ENCODE results near the gene SH3BP1.

Gene SH3BP1

GRCh38 chr22:37616201-37617083 is 23.0 kb upstream of the SH3BP1 start:
- no peak for DNase-seq (ENCODE audit: low spot score)

DNA sequence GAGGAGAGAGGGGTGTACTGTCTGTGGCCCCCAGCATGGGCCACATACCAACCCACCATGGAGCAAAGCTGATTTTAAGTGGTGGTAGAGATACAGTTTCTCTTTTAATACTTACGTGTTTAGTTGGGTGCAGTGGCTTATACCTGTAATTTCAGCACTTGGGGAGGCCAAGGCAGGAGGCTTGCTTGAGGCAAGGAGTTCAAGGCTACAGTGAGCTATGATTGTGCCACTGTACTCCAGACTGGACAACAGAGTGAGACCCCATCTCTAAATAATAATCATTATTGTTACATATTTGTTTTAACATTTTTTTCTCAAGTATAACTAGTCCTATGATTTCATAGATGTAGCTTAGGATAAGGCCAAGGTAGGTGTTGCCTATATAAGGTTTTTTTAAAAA is 22.0 kb upstream of the SH3BP1 start:
- no peak for DNase-seq (ENCODE audit: low spot score)

DNA sequence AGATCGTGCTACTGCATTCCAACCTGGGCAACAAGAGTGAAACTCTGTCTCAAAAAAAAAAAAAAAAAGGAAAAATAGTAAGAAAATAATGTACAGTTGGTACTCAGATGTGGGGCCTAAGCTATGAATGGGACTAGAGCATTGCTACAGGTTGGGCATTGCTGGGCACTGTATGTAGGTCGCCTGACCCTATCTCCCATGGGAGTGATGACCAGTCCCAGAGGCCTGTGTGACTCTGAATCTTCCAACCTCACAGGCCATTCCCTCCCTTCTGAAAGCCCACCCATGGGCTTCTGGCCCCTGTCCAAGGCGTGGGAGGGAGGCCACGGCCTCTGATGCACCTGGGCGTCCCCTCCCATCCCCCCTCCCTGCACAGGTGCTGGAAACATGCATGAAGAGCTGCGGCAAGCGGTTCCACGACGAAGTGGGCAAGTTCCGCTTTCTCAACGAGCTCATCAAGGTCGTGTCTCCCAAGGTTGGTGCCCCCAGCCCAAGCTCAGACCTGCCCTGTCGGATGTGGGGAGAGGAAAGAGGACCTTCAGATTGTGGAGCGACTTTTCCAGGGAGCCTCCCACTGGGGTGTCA is 21.3 kb upstream of the SH3BP1 start:
- DNase-seq (ENCODE audit: low spot score): no peak

- no peak for DNase-seq (ENCODE audit: low spot score)
Observed at GRCh38 chr22:37618674-37619073, 20.8 kb upstream of the SH3BP1 start.

- no peak for DNase-seq (ENCODE audit: low spot score)
Observed at GRCh38 chr22:37619991-37620390, 19.5 kb upstream of the SH3BP1 start.

DNA sequence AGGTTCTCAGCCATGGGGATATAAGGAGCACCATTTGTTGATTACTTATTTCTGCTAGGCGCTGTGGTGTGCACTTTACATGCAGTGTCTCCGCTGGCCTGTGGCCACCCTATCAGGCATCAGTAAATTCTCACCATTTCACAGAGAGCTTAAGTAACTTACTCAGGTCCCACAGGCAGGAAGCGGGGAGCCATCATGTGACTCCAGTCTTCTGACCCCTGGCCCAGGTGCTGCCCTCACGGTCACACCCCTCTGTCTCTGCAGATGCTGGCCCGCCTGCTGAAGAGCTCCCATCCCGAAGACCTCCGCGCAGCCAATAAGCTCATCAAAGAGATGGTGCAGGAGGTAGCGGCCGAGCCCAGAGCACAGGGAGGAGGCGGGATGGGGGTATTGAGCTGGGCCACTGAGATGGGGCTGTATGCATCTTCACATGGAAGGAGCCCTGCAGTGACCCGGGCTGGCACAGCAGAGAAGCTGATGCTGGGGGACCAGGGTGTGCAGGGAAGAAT is 18.1 kb upstream of the SH3BP1 start:
- no peak for DNase-seq (ENCODE audit: low spot score)

GRCh38 chr22:37623075-37624016 is 16.1 kb upstream of the SH3BP1 start:
- DNase-seq (ENCODE audit: low spot score): no peak

DNA sequence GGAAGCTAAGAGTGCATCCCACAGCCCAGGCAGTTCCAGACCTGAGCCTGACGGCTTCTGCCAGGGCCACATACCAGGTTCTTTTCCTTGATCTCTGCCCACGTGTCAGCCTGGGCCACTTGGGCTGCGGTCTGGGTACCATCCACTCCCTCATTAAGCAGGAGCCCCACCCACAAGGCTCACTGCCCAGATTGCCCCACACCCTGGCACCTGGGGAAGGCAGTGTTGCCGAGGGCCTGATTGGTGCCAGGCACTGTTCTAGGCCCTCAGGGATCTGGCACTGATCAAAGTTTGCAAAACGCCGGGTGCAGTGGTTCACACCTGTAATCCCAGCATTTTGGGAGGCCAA is 15.5 kb upstream of the SH3BP1 start:
- DNase-seq (ENCODE audit: low spot score): no peak

GRCh38 chr22:37624876-37625275 is 14.6 kb upstream of the SH3BP1 start:
- DNase-seq (ENCODE audit: low spot score): no peak

GRCh38 chr22:37625737-37626136 is 13.7 kb upstream of the SH3BP1 start:
- DNase-seq (ENCODE audit: low spot score): no peak

DNA sequence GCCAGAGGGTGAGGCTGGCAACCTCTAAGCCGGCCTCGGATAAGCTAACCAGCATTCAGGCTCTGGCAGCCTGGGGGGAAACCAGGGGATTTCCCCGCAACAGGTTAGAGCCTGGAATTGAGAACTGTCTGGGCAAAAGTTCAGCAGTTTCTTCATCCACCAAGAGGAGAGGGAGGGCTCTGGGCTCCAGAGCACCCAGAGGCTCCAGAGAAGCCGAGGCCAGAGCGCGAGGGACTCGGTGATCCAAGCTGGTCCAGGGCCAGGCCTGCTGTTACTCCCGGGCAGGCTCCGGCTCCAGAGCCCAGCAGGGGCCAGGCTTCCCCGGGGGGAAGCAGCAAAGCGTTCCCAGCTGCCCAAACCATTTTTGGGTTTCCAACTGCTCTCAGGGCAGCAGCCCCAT is 13.3 kb upstream of the SH3BP1 start:
- DNase-seq (ENCODE audit: low spot score): no peak

GRCh38 chr22:37626556-37627075 is 12.9 kb upstream of the SH3BP1 start:
- no peak for DNase-seq (ENCODE audit: low spot score)

DNA sequence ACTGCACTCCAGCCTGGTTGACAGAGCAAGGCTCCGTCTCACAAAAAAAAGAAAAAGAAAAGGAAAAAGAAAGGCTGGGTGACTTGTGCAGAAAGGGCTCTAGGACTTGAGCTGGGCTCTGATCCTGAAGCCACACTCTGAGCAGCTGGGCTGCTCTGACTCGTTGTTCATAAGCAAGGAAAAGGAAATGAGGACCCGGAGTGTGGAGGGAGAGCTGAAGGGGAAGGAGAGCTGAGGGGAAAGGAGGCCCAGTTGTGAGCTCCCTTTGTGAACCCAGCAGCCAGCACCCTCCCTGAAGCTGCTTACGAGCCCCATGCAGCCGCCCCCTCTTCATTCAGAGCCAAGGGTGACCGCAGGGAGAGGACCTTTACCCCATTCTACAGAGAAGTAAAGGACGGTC is 12.3 kb upstream of the SH3BP1 start:
- no peak for DNase-seq (ENCODE audit: low spot score)

GRCh38 chr22:37627545-37627944 is 11.9 kb upstream of the SH3BP1 start:
- peak; percentile 74 for DNase-seq (ENCODE audit: low spot score)

DNA sequence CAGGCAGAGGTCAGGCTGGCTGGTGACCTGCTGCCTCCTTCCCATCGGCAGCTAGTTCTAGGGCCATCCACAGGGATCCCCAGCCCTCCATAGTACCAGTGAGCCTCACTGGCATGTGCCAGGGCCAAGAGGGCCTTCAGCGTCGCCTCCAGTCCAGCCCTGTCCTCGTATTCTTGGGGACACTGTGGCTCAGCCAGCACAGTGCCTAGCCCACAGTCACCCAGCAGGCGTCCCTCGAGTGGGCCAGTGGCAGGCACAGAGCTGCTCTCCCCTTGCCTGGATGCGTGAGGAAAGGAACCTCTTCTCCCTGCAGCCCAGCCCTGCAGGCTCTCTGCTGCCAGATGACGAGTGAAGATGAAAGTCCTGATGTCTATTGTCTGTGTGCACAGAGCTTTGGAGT is 10.6 kb upstream of the SH3BP1 start:
- DNase-seq (ENCODE audit: low spot score): no peak

GRCh38 chr22:37629928-37630327 is 9.5 kb upstream of the SH3BP1 start:
- DNase-seq (ENCODE audit: low spot score): no peak

DNA sequence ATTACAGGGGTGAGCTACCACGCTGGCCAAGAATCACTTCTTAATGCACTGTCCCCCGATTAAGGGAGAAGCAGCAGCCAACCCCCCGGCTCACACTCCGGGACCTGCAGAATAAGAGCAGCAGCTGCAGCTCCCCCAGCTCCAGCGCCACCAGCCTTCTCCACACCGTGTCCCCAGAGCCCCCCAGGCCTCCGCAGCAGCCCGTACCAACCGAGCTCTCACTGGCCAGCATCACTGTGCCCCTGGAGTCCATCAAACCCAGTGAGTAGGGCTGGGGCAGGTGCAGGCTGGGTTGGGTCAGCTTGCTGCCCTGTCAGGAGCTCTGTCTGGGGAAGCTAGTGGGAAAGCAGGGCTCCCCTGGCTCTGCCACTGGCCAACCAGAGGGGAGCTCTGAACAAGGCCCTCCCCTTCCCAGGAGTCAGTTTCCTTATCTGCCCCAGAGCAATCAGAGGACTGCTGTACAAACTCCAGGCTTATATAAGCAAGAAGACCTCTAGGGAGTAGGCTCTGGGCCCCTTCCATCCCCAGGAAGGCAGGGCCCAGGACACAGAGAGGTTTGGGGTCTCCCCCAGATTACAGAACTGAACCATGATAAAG is 8.5 kb upstream of the SH3BP1 start:
- DNase-seq (ENCODE audit: low spot score): no peak

DNA sequence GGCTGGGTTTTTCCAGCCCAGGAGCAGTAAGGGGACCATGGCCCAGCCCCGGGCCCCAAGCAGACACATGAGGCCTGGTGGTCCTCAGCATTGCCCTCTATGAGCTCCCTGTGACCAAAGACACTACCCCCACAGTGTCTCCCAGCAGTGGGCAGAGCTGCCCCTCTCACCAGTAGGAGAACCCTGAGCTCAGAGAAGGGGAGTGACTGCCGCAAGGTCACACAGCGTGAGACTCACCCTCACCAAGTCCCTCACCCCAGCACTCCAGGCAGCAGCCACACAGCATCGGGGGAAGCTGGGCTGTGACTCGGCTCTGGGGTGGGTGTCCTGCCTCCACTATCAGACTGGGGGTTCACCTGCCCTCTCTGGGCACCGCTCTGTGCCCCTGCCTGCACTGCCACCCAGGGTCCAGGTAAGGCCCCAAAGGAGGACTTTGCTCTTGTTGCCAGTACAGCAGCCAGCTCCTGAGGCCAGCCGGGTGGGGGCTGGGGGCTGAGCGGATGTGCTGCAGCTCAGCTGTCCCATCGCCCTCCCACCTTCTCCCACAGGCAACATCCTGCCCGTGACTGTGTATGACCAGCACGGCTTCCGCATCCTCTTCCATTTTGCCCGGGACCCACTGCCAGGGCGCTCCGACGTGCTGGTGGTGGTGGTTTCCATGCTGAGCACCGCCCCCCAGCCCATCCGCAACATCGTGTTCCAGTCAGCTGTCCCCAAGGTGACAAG is 7.9 kb upstream of the SH3BP1 start:
- DNase-seq (ENCODE audit: low spot score): no peak

DNA sequence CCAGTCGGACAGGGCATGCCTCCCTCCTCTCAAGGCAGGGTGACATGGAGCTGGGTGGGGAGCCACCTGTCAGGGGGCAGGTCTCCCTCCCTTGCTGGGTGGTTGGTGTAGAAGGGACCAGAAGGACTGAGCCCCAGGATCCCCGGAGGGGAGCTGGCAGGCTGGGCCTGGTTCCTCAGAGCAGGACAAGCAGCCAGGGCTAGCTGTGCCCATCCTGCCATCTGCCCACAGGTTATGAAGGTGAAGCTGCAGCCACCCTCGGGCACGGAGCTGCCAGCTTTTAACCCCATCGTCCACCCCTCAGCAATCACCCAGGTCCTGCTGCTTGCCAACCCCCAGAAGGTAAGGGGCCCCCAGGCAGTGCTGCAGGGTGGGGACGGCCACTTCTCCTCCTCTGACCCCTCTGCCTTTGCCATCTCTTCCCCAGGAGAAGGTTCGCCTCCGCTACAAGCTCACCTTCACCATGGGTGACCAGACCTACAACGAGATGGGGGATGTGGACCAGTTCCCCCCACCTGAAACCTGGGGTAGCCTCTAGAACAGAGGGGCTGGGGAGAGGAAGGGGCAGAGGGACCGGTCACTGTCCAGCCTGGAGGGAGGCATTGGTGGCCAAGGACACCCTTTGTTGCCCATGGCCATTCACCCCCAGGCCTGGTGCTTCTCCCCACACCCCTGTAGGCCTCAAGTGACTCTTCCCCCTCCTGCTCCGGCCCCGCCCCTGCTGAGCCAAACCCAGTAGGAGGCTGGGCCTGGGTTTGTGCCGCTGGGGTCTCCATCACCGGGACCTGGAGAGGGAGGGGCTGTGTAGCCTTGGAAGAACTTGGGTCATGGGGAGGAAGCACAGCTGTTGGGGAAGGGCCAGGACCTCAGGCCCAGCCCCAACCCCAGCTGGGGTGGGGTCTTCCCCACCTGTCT is 7.0 kb upstream of the SH3BP1 start:
- no peak for DNase-seq (ENCODE audit: low spot score)

DNA sequence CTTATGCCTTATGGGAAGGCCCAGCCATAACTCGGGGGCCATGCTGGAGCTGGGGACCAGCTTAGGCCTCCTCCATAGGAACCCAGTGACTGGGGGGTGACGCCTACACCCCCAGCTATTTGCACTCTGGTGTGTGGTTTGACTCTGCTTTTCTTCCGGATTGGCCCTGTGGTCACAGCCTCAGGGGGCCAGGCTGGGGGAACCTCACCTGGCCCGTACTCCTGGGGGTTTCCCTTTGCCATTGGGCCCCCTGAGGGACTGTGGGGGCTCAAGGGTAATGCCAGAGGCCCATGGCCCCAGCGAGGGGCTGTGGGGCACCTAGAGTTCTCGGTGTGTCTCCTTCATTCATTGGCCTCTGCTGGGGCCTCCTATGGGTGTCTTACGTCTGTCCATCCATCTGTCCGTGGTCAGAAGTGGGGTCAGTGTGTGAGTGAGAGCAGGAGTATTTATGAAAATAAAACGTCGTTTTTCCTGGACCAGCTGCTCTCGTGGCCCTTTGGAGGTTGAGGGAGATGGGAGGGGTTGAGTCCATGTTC is 6.3 kb upstream of the SH3BP1 start:
- no peak for DNase-seq (ENCODE audit: low spot score)
